ENCODE data around the gene SELENBP1.
A peak's percentile ranks its signal among the peaks of the same experiment; 100 is the strongest.

SELENBP1 gene

DNA sequence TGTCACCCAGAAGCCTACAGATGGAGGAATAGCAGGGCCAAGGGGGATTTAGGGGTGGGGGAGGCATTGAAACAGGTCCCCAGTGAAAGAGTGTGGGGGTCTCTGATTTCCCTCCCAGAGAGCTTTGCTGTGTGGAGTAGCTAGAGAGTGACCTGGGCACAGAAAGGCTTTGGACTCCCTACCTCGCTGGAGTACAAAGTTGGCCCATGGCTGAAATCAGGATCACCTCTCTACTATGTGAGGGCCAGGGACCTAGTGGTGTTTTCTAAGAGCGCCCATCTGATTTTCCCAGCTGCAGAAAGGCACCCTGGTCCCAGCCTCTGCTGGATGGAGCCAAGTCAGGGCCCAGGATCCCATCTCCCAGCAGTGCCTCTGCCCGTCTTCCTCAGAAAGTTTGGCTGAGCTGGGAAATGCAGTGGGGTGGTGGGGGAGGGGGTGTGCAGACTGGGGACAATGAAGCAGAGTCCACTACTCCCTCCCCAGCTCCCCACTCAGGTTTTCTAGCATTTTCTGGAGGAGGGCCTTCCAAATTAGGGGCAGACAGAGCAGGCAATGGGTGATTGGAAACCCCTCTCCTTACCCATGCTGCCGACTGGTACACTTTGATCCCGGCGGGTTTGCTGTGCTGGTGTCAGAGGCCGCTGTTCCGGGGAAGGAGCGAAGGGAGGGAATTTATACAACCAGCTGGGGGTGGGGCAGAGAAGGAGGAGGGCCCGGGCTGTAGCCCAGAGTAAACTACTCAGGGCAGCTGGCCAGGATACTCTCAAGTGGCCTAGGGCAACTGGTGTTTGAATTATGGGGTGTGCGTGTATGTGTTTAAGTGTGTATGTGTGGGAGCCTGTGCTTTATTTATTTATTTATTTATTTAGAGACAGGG, at the start of gene SELENBP1:
Gene SELENBP1, minus strand, starts transcription at position 648 of the 877 bp plus-strand sequence. Its CDS starts 64 bp downstream, at position 584.
- H3K9me3 ChIP-seq = no peaks in the 10 kb centered on the region
- H3K36me3 ChIP-seq = peaks cover 0 to 12% (median 7%) of the 10 kb centered on the region in 3 donors
- H3K27me3 ChIP-seq = no peaks in the 10 kb centered on the region
- H3K4me1 ChIP-seq = peaks cover 0 to 57% (median 44%) of the 10 kb centered on the region in 4 donors
- intact Hi-C loops (cut with DNase I; ENCODE audit: low total_unique reads) = no loop called here
- H3K4me3 ChIP-seq = peak within 1 kb of the TSS; percentile 58
- TF ChIP-seq, protein P1, sequence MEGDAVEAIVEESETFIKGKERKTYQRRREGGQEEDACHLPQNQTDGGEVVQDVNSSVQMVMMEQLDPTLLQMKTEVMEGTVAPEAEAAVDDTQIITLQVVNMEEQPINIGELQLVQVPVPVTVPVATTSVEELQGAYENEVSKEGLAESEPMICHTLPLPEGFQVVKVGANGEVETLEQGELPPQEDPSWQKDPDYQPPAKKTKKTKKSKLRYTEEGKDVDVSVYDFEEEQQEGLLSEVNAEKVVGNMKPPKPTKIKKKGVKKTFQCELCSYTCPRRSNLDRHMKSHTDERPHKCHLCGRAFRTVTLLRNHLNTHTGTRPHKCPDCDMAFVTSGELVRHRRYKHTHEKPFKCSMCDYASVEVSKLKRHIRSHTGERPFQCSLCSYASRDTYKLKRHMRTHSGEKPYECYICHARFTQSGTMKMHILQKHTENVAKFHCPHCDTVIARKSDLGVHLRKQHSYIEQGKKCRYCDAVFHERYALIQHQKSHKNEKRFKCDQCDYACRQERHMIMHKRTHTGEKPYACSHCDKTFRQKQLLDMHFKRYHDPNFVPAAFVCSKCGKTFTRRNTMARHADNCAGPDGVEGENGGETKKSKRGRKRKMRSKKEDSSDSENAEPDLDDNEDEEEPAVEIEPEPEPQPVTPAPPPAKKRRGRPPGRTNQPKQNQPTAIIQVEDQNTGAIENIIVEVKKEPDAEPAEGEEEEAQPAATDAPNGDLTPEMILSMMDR (IDR thresholded peaks at IDR 0.05) = no peak
- peak within 1 kb of the TSS; percentile 71 to 88 for H3K27ac ChIP-seq
- peak; percentile 82 to 95 for DNase-seq

DNA sequence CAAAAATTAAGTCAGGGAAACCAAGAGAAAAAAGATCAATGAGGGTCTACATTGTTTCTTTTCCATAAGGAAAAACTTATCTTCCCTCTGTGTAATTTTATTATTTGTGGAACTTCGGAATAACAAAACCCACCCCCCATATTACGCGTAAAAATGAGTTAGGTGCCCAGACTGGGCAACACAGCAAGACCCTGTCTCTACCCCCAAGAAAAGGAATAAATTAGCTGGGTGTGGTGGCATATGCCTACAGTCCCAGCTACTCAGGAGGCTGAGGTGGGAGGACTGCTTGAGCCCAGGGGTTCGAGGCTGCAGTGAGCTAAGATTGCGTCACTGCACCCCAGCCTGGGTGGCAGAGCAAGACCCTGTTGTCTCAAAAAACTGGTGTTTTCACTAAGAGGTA, 47.3 kb upstream of the SELENBP1 start:
- DNase-seq = no peak
- peaks cover 44 to 99% (median 84%) of the 10 kb centered on the region in 3 donors for H3K36me3 ChIP-seq
- intact Hi-C loops (cut with DNase I; ENCODE audit: low total_unique reads) = no loop called here
- H3K27ac ChIP-seq = no peak overlapping the region
- H3K9me3 ChIP-seq = no peaks in the 10 kb centered on the region
- H3K4me1 ChIP-seq = no peaks in the 10 kb centered on the region
- H3K4me3 ChIP-seq = no peak overlapping the region
- TF ChIP-seq, protein P1 (IDR thresholded peaks at IDR 0.05) = no peak
- H3K27me3 ChIP-seq = no peaks in the 10 kb centered on the region

DNA sequence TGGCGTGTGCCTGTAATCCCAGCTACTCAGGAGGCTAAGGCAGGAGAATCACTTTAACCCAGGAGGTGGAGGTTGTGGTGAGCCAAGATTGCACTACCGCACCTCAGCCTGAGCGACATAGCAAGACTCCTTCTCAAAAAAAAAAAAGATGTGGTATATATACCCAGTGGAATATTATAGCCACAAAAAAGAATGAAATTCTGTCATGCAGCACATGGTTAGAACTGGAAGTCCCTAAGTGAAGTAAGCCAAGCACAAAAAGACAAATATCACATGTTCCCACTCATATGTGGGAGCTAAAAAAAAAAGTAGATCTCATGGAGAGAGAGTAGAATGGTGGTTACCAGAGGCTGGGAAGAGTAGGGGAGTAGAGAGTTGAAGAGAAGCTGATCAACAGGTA, 45.6 kb upstream of the SELENBP1 start:
- Histone ChIP-seq H3K9me3 (no peaks in the 10 kb centered on the region), H3K4me3 (no peak overlapping the region), H3K36me3 (peaks cover 28 to 99% (median 81%) of the 10 kb centered on the region in 3 donors), H3K4me1 (no peaks in the 10 kb centered on the region), H3K27ac (no peak overlapping the region), H3K27me3 (no peaks in the 10 kb centered on the region)
- TF ChIP-seq, protein P1 (IDR thresholded peaks at IDR 0.05) = no peak
- no peak for DNase-seq
- intact Hi-C loops (cut with DNase I; ENCODE audit: low total_unique reads) = no loop called here

DNA sequence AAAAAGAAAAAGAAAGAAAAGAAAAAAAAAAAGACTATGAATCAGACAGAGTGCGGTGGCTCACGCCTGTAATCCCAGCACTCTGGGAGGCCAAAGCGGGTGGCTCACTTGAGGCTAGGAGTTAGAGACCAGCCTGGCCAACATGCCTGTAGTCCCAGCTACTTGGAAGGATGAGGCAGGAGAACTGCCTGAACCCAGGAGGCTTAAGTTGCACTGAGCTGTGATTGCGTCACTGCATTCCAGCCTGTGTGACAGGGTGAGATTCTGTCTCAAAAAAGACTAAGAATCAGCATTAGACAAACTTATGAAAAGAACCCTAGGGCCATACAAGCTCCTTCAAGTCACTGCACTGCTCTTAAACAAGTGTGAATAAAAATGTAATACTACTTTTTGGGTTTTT, 43.7 kb upstream of the SELENBP1 start:
- TF ChIP-seq, protein P1 (IDR thresholded peaks at IDR 0.05) = no peak
- Histone ChIP-seq H3K27me3 (no peaks in the 10 kb centered on the region), H3K9me3 (no peaks in the 10 kb centered on the region), H3K4me1 (no peaks in the 10 kb centered on the region), H3K36me3 (peaks cover 20 to 99% (median 72%) of the 10 kb centered on the region in 3 donors), H3K27ac (no peak overlapping the region), H3K4me3 (no peak overlapping the region)
- intact Hi-C loops (cut with DNase I; ENCODE audit: low total_unique reads) = no loop called here
- no peak for DNase-seq

DNA sequence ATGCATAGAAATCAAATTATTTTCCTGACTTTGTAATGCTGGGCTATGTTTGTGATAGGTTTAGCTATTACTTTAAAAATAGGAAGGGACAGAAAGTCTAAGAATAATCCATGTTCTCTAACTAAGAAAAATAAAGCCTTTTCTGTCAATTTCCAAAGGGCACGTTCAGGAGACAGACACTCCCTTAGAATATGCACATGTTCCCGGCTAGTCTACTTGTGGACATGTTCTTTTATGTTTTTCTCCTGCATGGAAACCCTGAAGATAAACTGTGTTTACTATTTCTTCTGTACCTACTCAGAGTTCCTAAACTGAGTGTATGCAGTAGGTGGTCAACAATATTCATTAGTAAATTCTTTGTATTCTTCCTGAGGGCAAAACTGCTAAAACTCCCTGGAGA, 39.4 kb upstream of the SELENBP1 start:
- DNase-seq = no peak
- Histone ChIP-seq H3K4me1 (no peaks in the 10 kb centered on the region), H3K4me3 (no peak overlapping the region), H3K27me3 (no peaks in the 10 kb centered on the region), H3K27ac (no peak overlapping the region), H3K9me3 (no peaks in the 10 kb centered on the region), H3K36me3 (peaks cover 62 to 100% (median 85%) of the 10 kb centered on the region in 3 donors)
- TF ChIP-seq, protein P1 (IDR thresholded peaks at IDR 0.05) = no peak
- intact Hi-C loops (cut with DNase I; ENCODE audit: low total_unique reads) = no loop called here

Data from tibial artery (tissue), 4 donors.